Panc1 (cell line): ENCODE data around the gene ZFHX3. TPM values are rescaled to one million over a fixed set of nuclear protein-coding genes. Genes with fewer than 3 reads are reported as not detected.

Experiments used
- ATAC-seq: fragments of 200-7000 bp; cut with Tn5 transposase; 2 replicates; pipeline ENCODE4 v1.9.1; 2020; ENCODE audit warnings: mild to moderate bottlenecking, moderate library complexity
- BruUV-seq: library from RNA; stranded (reverse); fragments of 400-500 nt; replicated peaks from 2 replicates; lab custom pipeline; 2021; lab: Mats Ljungman, UMichigan
- CTCF ChIA-PET: fragments of 300-600 bp; sonication (Branson Sonifier 250); formaldehyde crosslinking; loops from one replicate; lab custom pipeline; 2022; ENCODE audit warnings: antibody characterized with exemption; lab: Charles Lee
- POLR2A ChIA-PET: fragments of 300-600 bp; sonication (Branson Sonifier 250); formaldehyde crosslinking; loops from one replicate; lab custom pipeline; 2022; ENCODE audit warnings: antibody characterized with exemption; lab: Charles Lee
- DNase-seq: peaks from one replicate; pipeline ENCODE4 v3.0.0-alpha.2; 2010; ENCODE audit warnings: low read depth, low spot score
- H3K27ac ChIP-seq: 2 replicates; pipeline ENCODE4 v1.5.1; 2011; ENCODE audit warnings: mild to moderate bottlenecking, low read length, inconsistent platforms
- H3K27me3 ChIP-seq: fragments of 200-500 bp; sonication (Bioruptor generic); 2 replicates; pipeline ENCODE4 v1.6.0; 2014; ENCODE audit warnings: low read length, inconsistent platforms; ENCODE audit not compliant: control insufficient read depth, insufficient read depth
- H3K36me3 ChIP-seq: fragments of 200-500 bp; sonication (Bioruptor generic); 2 replicates; pipeline ENCODE4 v1.5.1; 2014; ENCODE audit warnings: inconsistent platforms, mild to moderate bottlenecking, low read length, moderate library complexity; ENCODE audit not compliant: control insufficient read depth, insufficient read depth
- H3K4me1 ChIP-seq: 2 replicates; pipeline ENCODE4 v1.5.1; 2011; ENCODE audit warnings: inconsistent platforms, mild to moderate bottlenecking, low read length, moderate library complexity; ENCODE audit not compliant: control insufficient read depth, insufficient read depth
- H3K4me3 ChIP-seq, 2 experiments: 2 replicates each; pipeline ENCODE4 v1.5.1; 2011 to 2012; ENCODE audit warnings: low read depth in 2 of 2, low read length in 2 of 2, mild to moderate bottlenecking in 2 of 2, inconsistent platforms in 1 of 2, moderate library complexity in 1 of 2
- H3K9me3 ChIP-seq: fragments of 200-500 bp; sonication (Bioruptor generic); 2 replicates; pipeline ENCODE4 v1.5.1; 2014; ENCODE audit warnings: low read depth, mild to moderate bottlenecking, inconsistent platforms, low read length, moderate library complexity; ENCODE audit not compliant: control insufficient read depth, insufficient read depth
- CTCF ChIP-seq: fragments of 450-650 bp; IDR thresholded peaks from 2 replicates; pipeline ENCODE4 v1.5.1; 2017; ENCODE audit warnings: mild to moderate bottlenecking
- POLR2AphosphoS5 ChIP-seq: IDR thresholded peaks from 2 replicates; pipeline ENCODE4 v1.6.1; 2012; ENCODE audit warnings: mild to moderate bottlenecking, low read depth, low read length, moderate library complexity
- REST ChIP-seq, 2 experiments: IDR thresholded peaks; 2 replicates each; pipeline ENCODE4 v1.6.1; 2011 to 2012; ENCODE audit warnings: low read depth in 2 of 2, control low read depth in 1 of 2, low read length in 1 of 2, mild to moderate bottlenecking in 1 of 2, moderate library complexity in 1 of 2; ENCODE audit not compliant: insufficient read depth in 1 of 2
- SIN3A ChIP-seq: IDR thresholded peaks from 2 replicates; pipeline ENCODE4 v1.6.1; 2012; ENCODE audit warnings: low read depth, mild to moderate bottlenecking, low read length, moderate library complexity, borderline replicate concordance; ENCODE audit not compliant: insufficient read depth
- TCF7L2 ChIP-seq: IDR thresholded peaks from 2 replicates; pipeline ENCODE4 v1.6.1; 2011; ENCODE audit warnings: mild to moderate bottlenecking, low read depth, low read length, inconsistent platforms
- in situ Hi-C: cut with HindIII; loops from 2 replicates; pipeline ENCODE4 v1.10.0; 2016; ENCODE audit warnings: low sequenced_read_pairs, low pct_unique_long_range_greater_than_20kb
- intact Hi-C: fragments of 100-400 bp; cut with micrococcal nuclease; formaldehyde crosslinking; loops from one replicate; pipeline ENCODE4 v1.10.0; 2022; ENCODE audit not compliant: unreplicated experiment
- total RNA-seq: library from RNA; stranded (reverse); gene quantifications from one replicate; pipeline ENCODE4 v1.2.1, GENCODE V29; 2021; ENCODE audit not compliant: unreplicated experiment

Gene ZFHX3
- total RNA-seq, 1 experiment from 2014 or later, result 7.1 TPM

GRCh38 chr16:72827866-72828265, 220.1 kb downstream of the ZFHX3 start:
- H3K9me3 ChIP-seq, result no peaks in the 10 kb centered on the region
- H3K36me3 ChIP-seq, result no peaks in the 10 kb centered on the region
- H3K27ac ChIP-seq, result no peak overlapping the region
- intact Hi-C loops (no loop called here), in situ Hi-C loops (no loop called here)
- H3K4me1 ChIP-seq, result no peaks in the 10 kb centered on the region
- DNase-seq (no peak), ATAC-seq (no peak)
- POLR2A ChIA-PET, result no interaction called here
- no TSS peak for BruUV-seq
- no peak overlapping the region for H3K4me3 ChIP-seq
- TF ChIP-seq CTCF (no peak), REST (IDR thresholded peaks at IDR 0.05; ENCODE audit: insufficient read depth in 1 of 2, low read depth in 2 of 2, low read length in 1 of 2) (no peak), POLR2AphosphoS5 (no peak), SIN3A (no peak), TCF7L2 (no peak)
- CTCF ChIA-PET, result no interaction called here
- H3K27me3 ChIP-seq, result no peaks in the 10 kb centered on the region

- ATAC-seq, result no peak
- ChIA-PET CTCF (no interaction called here), POLR2A (no interaction called here)
- no peaks in the 10 kb centered on the region for H3K4me1 ChIP-seq
- in situ Hi-C loops, result no loop called here
- H3K4me3 ChIP-seq, result no peak overlapping the region
- no peak for TF ChIP-seq CTCF
- no peak for TF ChIP-seq SIN3A
- TF ChIP-seq REST (IDR thresholded peaks at IDR 0.05; ENCODE audit: insufficient read depth in 1 of 2, low read depth in 2 of 2, low read length in 1 of 2), result no peak
- TF ChIP-seq TCF7L2, result no peak
- no peak for TF ChIP-seq POLR2AphosphoS5
- BruUV-seq, result no TSS peak
- intact Hi-C loops, result no loop called here
- H3K27me3 ChIP-seq, result no peaks in the 10 kb centered on the region
- no peak for DNase-seq
- no peaks in the 10 kb centered on the region for H3K9me3 ChIP-seq
- no peak overlapping the region for H3K27ac ChIP-seq
- H3K36me3 ChIP-seq, result no peaks in the 10 kb centered on the region
Observed at GRCh38 chr16:72825912-72826621, 221.9 kb downstream of the ZFHX3 start.
